HCT116 (cell line): ENCODE results near the gene KMT2C. TPM values are rescaled to one million over a fixed set of nuclear protein-coding genes. Genes with fewer than 3 reads are reported as not detected.

Experiments used
- ATAC-seq: fragments of 200-7000 bp; cut with Tn5 transposase; 2 replicates; pipeline ENCODE4 v1.9.1; 2020; ENCODE audit warnings: mild to moderate bottlenecking, moderate library complexity
- BruUV-seq: library from RNA; stranded (reverse); fragments of 400-500 nt; replicated peaks from 2 replicates; lab custom pipeline; 2021; lab: Mats Ljungman, UMichigan
- CTCF ChIA-PET: fragments of 300-600 bp; sonication (Branson Sonifier 250); formaldehyde crosslinking; loops from one replicate; lab custom pipeline; 2021; ENCODE audit warnings: antibody characterized with exemption; lab: Charles Lee
- POLR2A ChIA-PET: fragments of 300-600, 350-600 bp; sonication (Branson Sonifier 250); formaldehyde crosslinking; loops from one replicate; lab custom pipeline; 2021; ENCODE audit warnings: antibody characterized with exemption; lab: Charles Lee
- RAD21 ChIA-PET, 2 experiments: fragments of 300-600 bp; sonication (Branson Sonifier 250); formaldehyde crosslinking; loops; one replicate each; lab custom pipeline; 2023; ENCODE audit warnings: low total read pairs in 2 of 2; ENCODE audit not compliant: uncharacterized antibody in 2 of 2, unreplicated experiment in 2 of 2, low non-redundant PET in 1 of 2; lab: Charles Lee
- DNase-seq: peaks from one replicate; pipeline ENCODE4 v3.0.0-alpha.2; 2010; ENCODE audit warnings: low read depth, low spot score
- H2AFZ ChIP-seq: fragments of 200-600 bp; shearing (Covaris generic), sonication (generic); 2 replicates; pipeline ENCODE4 v1.6.1; 2017; ENCODE audit warnings: low read depth, mixed run types, mixed read lengths, antibody characterized with exemption, low read length; ENCODE audit not compliant: poor library complexity, severe bottlenecking
- H3K27ac ChIP-seq: 2 replicates; pipeline ENCODE4 v1.5.1; 2012; ENCODE audit warnings: low read depth, low read length
- H3K27me3 ChIP-seq: fragments of 200-600 bp; sonication (generic); 2 replicates; pipeline ENCODE4 v1.6.1; 2016; ENCODE audit warnings: mixed run types, low read length, mixed read lengths; ENCODE audit not compliant: insufficient read depth
- H3K36me3 ChIP-seq, 2 experiments: fragments of 200-500 bp in 1 of 2; fragments of 200-600 bp in 1 of 2; sonication (Bioruptor generic) in 1 of 2; sonication (generic) in 1 of 2; 2 replicates each; pipeline versions ENCODE4 v1.5.1 to v1.6.1; 2014 to 2016; ENCODE audit warnings: low read length in 2 of 2, inconsistent platforms in 1 of 2, mixed read lengths in 1 of 2, mixed run types in 1 of 2; ENCODE audit not compliant: insufficient read depth in 2 of 2, control insufficient read depth in 1 of 2
- H3K4me1 ChIP-seq, 2 experiments: fragments of 200-600 bp in 1 of 2; sonication (generic) in 1 of 2; 2 replicates each; pipeline versions ENCODE4 v1.5.1 to v1.6.1; 2012 to 2017; ENCODE audit warnings: low read length in 2 of 2, inconsistent platforms in 1 of 2, mild to moderate bottlenecking in 1 of 2, mixed read lengths in 1 of 2, mixed run types in 1 of 2, moderate library complexity in 1 of 2; ENCODE audit not compliant: insufficient read depth in 2 of 2, control insufficient read depth in 1 of 2
- H3K4me2 ChIP-seq: fragments of 200-600 bp; sonication (generic); 2 replicates; pipeline ENCODE4 v1.6.1; 2017; ENCODE audit warnings: mixed run types, low read length, mixed read lengths
- H3K4me3 ChIP-seq, 2 experiments: fragments of 200-600 bp in 1 of 2; sonication (generic) in 1 of 2; replicated peaks in 1 of 2; 2 replicates each; pipeline ENCODE4 v1.5.1; 2011 to 2016; ENCODE audit warnings: low read length in 2 of 2, control low read depth in 1 of 2, low read depth in 1 of 2, mild to moderate bottlenecking in 1 of 2, mixed read lengths in 1 of 2, mixed run types in 1 of 2
- H3K79me2 ChIP-seq: fragments of 200-600 bp; sonication (generic); 2 replicates; pipeline ENCODE4 v1.6.1; 2017; ENCODE audit warnings: mild to moderate bottlenecking, mixed run types, low read length, moderate library complexity, mixed read lengths; ENCODE audit not compliant: insufficient read depth
- H3K9ac ChIP-seq: fragments of 200-600 bp; sonication (generic); 2 replicates; pipeline ENCODE4 v1.6.1; 2016; ENCODE audit warnings: low read length, mixed read lengths
- H3K9me2 ChIP-seq: fragments of 200-600 bp; sonication (generic), shearing (Covaris generic); 2 replicates; pipeline ENCODE4 v1.6.1; 2017; ENCODE audit warnings: mixed run types, mild to moderate bottlenecking, moderate library complexity; ENCODE audit not compliant: insufficient read depth
- H3K9me3 ChIP-seq, 2 experiments: fragments of 200-500 bp in 1 of 2; fragments of 200-600 bp in 1 of 2; sonication (Bioruptor generic) in 1 of 2; sonication (generic) in 1 of 2; 2 replicates each; pipeline ENCODE4 v1.6.1; 2014 to 2017; ENCODE audit warnings: low read length in 2 of 2, mixed read lengths in 2 of 2, inconsistent platforms in 1 of 2, low read depth in 1 of 2, mild to moderate bottlenecking in 1 of 2, mixed run types in 1 of 2, moderate library complexity in 1 of 2; ENCODE audit not compliant: control insufficient read depth in 1 of 2, insufficient read depth in 1 of 2
- H4K20me1 ChIP-seq: fragments of 200-600 bp; sonication (generic), shearing (Covaris generic); 2 replicates; pipeline ENCODE4 v1.6.1; 2017; ENCODE audit warnings: mixed run types, mild to moderate bottlenecking, moderate library complexity; ENCODE audit not compliant: insufficient read depth
- CBX3 ChIP-seq: IDR thresholded peaks from 2 replicates; pipeline ENCODE4 v1.6.1; 2012; ENCODE audit warnings: low read depth
- CEBPB ChIP-seq: IDR thresholded peaks from 2 replicates; pipeline ENCODE4 v1.6.1; 2012; ENCODE audit warnings: low read depth
- EGR1 ChIP-seq: IDR thresholded peaks from 2 replicates; pipeline ENCODE4 v1.6.1; 2012; ENCODE audit warnings: low read depth
- ELF1 ChIP-seq: IDR thresholded peaks from 2 replicates; pipeline ENCODE4 v1.6.1; 2012; ENCODE audit warnings: low read depth, borderline replicate concordance
- EZH2phosphoT487 ChIP-seq: fragments of 200-600 bp; IDR thresholded peaks from 2 replicates; pipeline ENCODE4 v1.6.1; 2018; ENCODE audit warnings: antibody characterized with exemption, borderline replicate concordance
- FOSL1 ChIP-seq: IDR thresholded peaks from 2 replicates; pipeline ENCODE4 v1.6.1; 2012; ENCODE audit warnings: low read depth
- JUND ChIP-seq: IDR thresholded peaks from 2 replicates; pipeline ENCODE4 v1.6.1; 2012
- POLR2A ChIP-seq: IDR thresholded peaks from 2 replicates; pipeline ENCODE4 v1.7.0; 2011; ENCODE audit warnings: borderline replicate concordance; ENCODE audit not compliant: insufficient read depth, insufficient read length; ENCODE audit errors: extremely low read depth
- SIN3A ChIP-seq: IDR thresholded peaks from 2 replicates; pipeline ENCODE4 v1.6.1; 2012; ENCODE audit warnings: low read depth
- SP1 ChIP-seq: IDR thresholded peaks from 2 replicates; pipeline ENCODE4 v1.6.1; 2012; ENCODE audit warnings: low read depth
- TCF7L2 ChIP-seq: IDR thresholded peaks from 2 replicates; pipeline ENCODE4 v1.7.0; 2011; ENCODE audit warnings: borderline replicate concordance, inconsistent platforms; ENCODE audit not compliant: insufficient read depth, insufficient read length; ENCODE audit errors: extremely low read depth
- YY1 ChIP-seq: IDR thresholded peaks from 2 replicates; pipeline ENCODE4 v1.6.1; 2011; ENCODE audit warnings: low read length, low read depth, moderate library complexity, mild to moderate bottlenecking; ENCODE audit not compliant: insufficient replicate concordance; ENCODE audit errors: extremely low read depth
- ZBTB33 ChIP-seq: IDR thresholded peaks from 2 replicates; pipeline ENCODE4 v1.6.1; 2011; ENCODE audit warnings: mild to moderate bottlenecking, low read length, moderate library complexity; ENCODE audit not compliant: insufficient replicate concordance; ENCODE audit errors: extremely low read depth
- ZFX ChIP-seq: fragments of 450-650 bp; IDR thresholded peaks from 2 replicates; pipeline ENCODE4 v1.6.1; 2017
- ZNF274 ChIP-seq: fragments of 200-500 bp; sonication (Bioruptor generic); IDR thresholded peaks from 2 replicates; pipeline ENCODE4 v1.6.1; 2014; ENCODE audit warnings: mild to moderate bottlenecking, low read depth, low read length, inconsistent platforms
- intact Hi-C: fragments of 100-400 bp; cut with micrococcal nuclease; formaldehyde crosslinking; loops from 2 replicates; pipeline ENCODE4 v1.10.0; 2022
- total RNA-seq: library from RNA; stranded (reverse); gene quantifications from one replicate; pipeline ENCODE4 v1.2.1, GENCODE V29; 2021; ENCODE audit not compliant: unreplicated experiment
- TF ChIP-seq, protein P1 (sequence below): IDR thresholded peaks from 2 replicates; pipeline ENCODE4 v1.6.1; 2012
- TF ChIP-seq, protein P2 (sequence below): IDR thresholded peaks from 2 replicates; pipeline ENCODE4 v1.6.1; 2012
- TF ChIP-seq, protein P3 (sequence below): IDR thresholded peaks from 2 replicates; pipeline ENCODE4 v1.6.1; 2012; ENCODE audit warnings: low read depth

Gene KMT2C
- total RNA-seq, 1 experiment from 2014 or later = 22.9 TPM

- no peak overlapping the region for H3K4me3 ChIP-seq
- 0 out of 4 replicates have a peak, but pooled peaks cover 0 to 2% of the 10 kb centered on the region in 2 experiments for H3K36me3 ChIP-seq
- RAD21 ChIA-PET = no interaction called here
- no peak for DNase-seq
- no peak overlapping the region for H3K9ac ChIP-seq
- no peaks in the 10 kb centered on the region for H4K20me1 ChIP-seq
- POLR2A ChIA-PET = no interaction called here
- H3K27ac ChIP-seq = no peak overlapping the region
- H3K79me2 ChIP-seq = no peaks in the 10 kb centered on the region; the same call in 1 of the 2 replicates
- H3K9me3 ChIP-seq = no peaks in the 10 kb centered on the region
- no TSS peak for BruUV-seq
- no peaks in the 10 kb centered on the region for H3K27me3 ChIP-seq
- no peak overlapping the region for H3K4me2 ChIP-seq
- no peaks in the 10 kb centered on the region for H3K9me2 ChIP-seq
- ATAC-seq = no peak
- H2AFZ ChIP-seq = no peak overlapping the region
- TF ChIP-seq POLR2A = no peak
- TF ChIP-seq FOSL1 = no peak
- no peak for TF ChIP-seq SIN3A
- TF ChIP-seq, protein P1, sequence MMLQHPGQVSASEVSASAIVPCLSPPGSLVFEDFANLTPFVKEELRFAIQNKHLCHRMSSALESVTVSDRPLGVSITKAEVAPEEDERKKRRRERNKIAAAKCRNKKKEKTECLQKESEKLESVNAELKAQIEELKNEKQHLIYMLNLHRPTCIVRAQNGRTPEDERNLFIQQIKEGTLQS = no peak
- no peak for TF ChIP-seq TCF7L2
- TF ChIP-seq EGR1 = no peak
- TF ChIP-seq ELF1 = no peak
- TF ChIP-seq SP1 = no peak
- no peak for TF ChIP-seq CBX3
- TF ChIP-seq CEBPB = no peak
- TF ChIP-seq ZBTB33 = no peak
- TF ChIP-seq YY1 = no peak
- TF ChIP-seq, protein P2, sequence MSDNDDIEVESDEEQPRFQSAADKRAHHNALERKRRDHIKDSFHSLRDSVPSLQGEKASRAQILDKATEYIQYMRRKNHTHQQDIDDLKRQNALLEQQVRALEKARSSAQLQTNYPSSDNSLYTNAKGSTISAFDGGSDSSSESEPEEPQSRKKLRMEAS = no peak
- no peak for TF ChIP-seq ZNF274
- TF ChIP-seq, protein P3, sequence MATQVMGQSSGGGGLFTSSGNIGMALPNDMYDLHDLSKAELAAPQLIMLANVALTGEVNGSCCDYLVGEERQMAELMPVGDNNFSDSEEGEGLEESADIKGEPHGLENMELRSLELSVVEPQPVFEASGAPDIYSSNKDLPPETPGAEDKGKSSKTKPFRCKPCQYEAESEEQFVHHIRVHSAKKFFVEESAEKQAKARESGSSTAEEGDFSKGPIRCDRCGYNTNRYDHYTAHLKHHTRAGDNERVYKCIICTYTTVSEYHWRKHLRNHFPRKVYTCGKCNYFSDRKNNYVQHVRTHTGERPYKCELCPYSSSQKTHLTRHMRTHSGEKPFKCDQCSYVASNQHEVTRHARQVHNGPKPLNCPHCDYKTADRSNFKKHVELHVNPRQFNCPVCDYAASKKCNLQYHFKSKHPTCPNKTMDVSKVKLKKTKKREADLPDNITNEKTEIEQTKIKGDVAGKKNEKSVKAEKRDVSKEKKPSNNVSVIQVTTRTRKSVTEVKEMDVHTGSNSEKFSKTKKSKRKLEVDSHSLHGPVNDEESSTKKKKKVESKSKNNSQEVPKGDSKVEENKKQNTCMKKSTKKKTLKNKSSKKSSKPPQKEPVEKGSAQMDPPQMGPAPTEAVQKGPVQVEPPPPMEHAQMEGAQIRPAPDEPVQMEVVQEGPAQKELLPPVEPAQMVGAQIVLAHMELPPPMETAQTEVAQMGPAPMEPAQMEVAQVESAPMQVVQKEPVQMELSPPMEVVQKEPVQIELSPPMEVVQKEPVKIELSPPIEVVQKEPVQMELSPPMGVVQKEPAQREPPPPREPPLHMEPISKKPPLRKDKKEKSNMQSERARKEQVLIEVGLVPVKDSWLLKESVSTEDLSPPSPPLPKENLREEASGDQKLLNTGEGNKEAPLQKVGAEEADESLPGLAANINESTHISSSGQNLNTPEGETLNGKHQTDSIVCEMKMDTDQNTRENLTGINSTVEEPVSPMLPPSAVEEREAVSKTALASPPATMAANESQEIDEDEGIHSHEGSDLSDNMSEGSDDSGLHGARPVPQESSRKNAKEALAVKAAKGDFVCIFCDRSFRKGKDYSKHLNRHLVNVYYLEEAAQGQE = no peak
- no peak for TF ChIP-seq JUND
- TF ChIP-seq ZFX = no peak
- TF ChIP-seq EZH2phosphoT487 = no peak
- TF ChIP-seq, all 23 proteins: peak for 0
- H3K4me1 ChIP-seq = no peaks in the 10 kb centered on the region
- CTCF ChIA-PET = no interaction called here
- intact Hi-C loops = no loop called here
These were observed 127.9 kb downstream of the KMT2C start for GRCh38 chr7:152307902-152308301.
